ENCODE measurements around the gene KRTAP4-6.
A peak's percentile ranks its signal among the peaks of the same experiment; 100 is the strongest.
"Not testable (repeated sequence)": the region's sequence is repeated elsewhere in the genome, so short reads cannot be mapped to it uniquely, and the experiment has no call there.

The KRTAP4-6 gene

GRCh38 chr17:41177727-41178271 lies 37.5 kb upstream of the KRTAP4-6 start, which contains the start of gene KRTAP4-2:
KRTAP4-2 (minus strand) TSS chr17:41178221; CDS start chr17:41178164, 57 bp downstream.
- TF ChIP-seq CTCF (conservative IDR thresholded peaks at IDR 0.05; ENCODE audit: low read length) = no peak
- no peak for DNase-seq (ENCODE audit: low read depth)

GRCh38 chr17:41176744-41177387 lies 36.5 kb upstream of the KRTAP4-6 start:
- no peak for TF ChIP-seq CTCF (conservative IDR thresholded peaks at IDR 0.05; ENCODE audit: low read length)
- H3K4me3 ChIP-seq (ENCODE audit: low read length) = no peak overlapping the region
- DNase-seq (ENCODE audit: low read depth) = no peak

More at GRCh38 chr17:41177727-41178271, 37.5 kb upstream of the KRTAP4-6 start, which contains the start of gene KRTAP4-2:
- no peak within 1 kb of the TSS for H3K4me3 ChIP-seq (ENCODE audit: low read length)

- peak; percentile 91 for DNase-seq (ENCODE audit: low read depth)
- H3K4me3 ChIP-seq (ENCODE audit: low read length) = no peak overlapping the region
- TF ChIP-seq CTCF (conservative IDR thresholded peaks at IDR 0.05; ENCODE audit: low read length) = no peak
These were observed 31.5 kb upstream of the KRTAP4-6 start for GRCh38 chr17:41171886-41172285.

GRCh38 chr17:41168121-41168520 lies 27.8 kb upstream of the KRTAP4-6 start, which contains the start of gene KRTAP4-3:
KRTAP4-3 (minus strand) TSS chr17:41168221; CDS start chr17:41168172, 49 bp downstream.
- TF ChIP-seq CTCF (conservative IDR thresholded peaks at IDR 0.05; ENCODE audit: low read length) = no peak
- H3K4me3 ChIP-seq (ENCODE audit: low read length) = no peak within 1 kb of the TSS
- DNase-seq (ENCODE audit: low read depth) = no peak

- no peak for DNase-seq (ENCODE audit: low read depth)
- no peak for TF ChIP-seq CTCF (conservative IDR thresholded peaks at IDR 0.05; ENCODE audit: low read length)
- H3K4me3 ChIP-seq (ENCODE audit: low read length) = no peak overlapping the region
These were observed 27.2 kb upstream of the KRTAP4-6 start for GRCh38 chr17:41167561-41167960.

GRCh38 chr17:41163828-41164227 lies 23.5 kb upstream of the KRTAP4-6 start:
- H3K4me3 ChIP-seq (ENCODE audit: low read length) = no peak overlapping the region
- no peak for TF ChIP-seq CTCF (conservative IDR thresholded peaks at IDR 0.05; ENCODE audit: low read length)
- DNase-seq (ENCODE audit: low read depth) = no peak

GRCh38 chr17:41160648-41161047 lies 20.3 kb upstream of the KRTAP4-6 start, which contains the start of gene KRTAP4-4:
KRTAP4-4 (minus strand) TSS chr17:41160748; CDS start chr17:41160691, 57 bp downstream.
- DNase-seq (ENCODE audit: low read depth) = no peak
- TF ChIP-seq CTCF (conservative IDR thresholded peaks at IDR 0.05; ENCODE audit: low read length) = no peak
- H3K4me3 ChIP-seq (ENCODE audit: low read length) = no peak within 1 kb of the TSS

- DNase-seq (ENCODE audit: low read depth); H3K4me3 ChIP-seq (ENCODE audit: low read length): not testable (repeated sequence)
These were observed 19.8 kb upstream of the KRTAP4-6 start for GRCh38 chr17:41160190-41160589.
